Liver (tissue), 9 donors: ENCODE results near the gene CHST3. TPM values are rescaled to one million over a fixed set of nuclear protein-coding genes. Genes with fewer than 3 reads are reported as not detected.

ENCODE experiments used
- DNase-seq: peaks from one replicate; pipeline ENCODE4 v3.0.0-alpha.2; 2017; ENCODE audit warnings: low spot score
- H3K27ac ChIP-seq, 2 donors: one replicate each; pipeline ENCODE4 v1.7.0; 2013; ENCODE audit warnings: inconsistent platforms in 2 of 2, low read length in 2 of 2, control low read depth in 1 of 2, low read depth in 1 of 2, mild to moderate bottlenecking in 1 of 2
- H3K27me3 ChIP-seq, 4 donors: one replicate each; pipeline versions ENCODE4 v1.6.1 to v1.7.0; 2013; ENCODE audit warnings: low read length in 3 of 4, inconsistent platforms in 1 of 4, mild to moderate bottlenecking in 1 of 4, moderate library complexity in 1 of 4; ENCODE audit not compliant: control insufficient read depth in 4 of 4, insufficient read depth in 4 of 4
- H3K36me3 ChIP-seq, 4 donors: one replicate each; pipeline versions ENCODE4 v1.6.1 to v1.7.0; 2013; ENCODE audit warnings: low read length in 3 of 4, mild to moderate bottlenecking in 3 of 4, low read depth in 1 of 4, moderate library complexity in 1 of 4; ENCODE audit not compliant: control insufficient read depth in 4 of 4, insufficient read depth in 3 of 4
- H3K4me1 ChIP-seq, 4 donors: one replicate each; pipeline versions ENCODE4 v1.6.1 to v1.7.0; 2013; ENCODE audit warnings: low read length in 3 of 4, mild to moderate bottlenecking in 3 of 4, moderate library complexity in 1 of 4; ENCODE audit not compliant: control insufficient read depth in 4 of 4, insufficient read depth in 4 of 4
- H3K4me3 ChIP-seq, 3 donors: one replicate each; pipeline versions ENCODE4 v1.6.1 to v1.7.0; 2013; ENCODE audit warnings: low read length in 3 of 3, control low read depth in 1 of 3, low read depth in 1 of 3, mild to moderate bottlenecking in 1 of 3
- H3K9ac ChIP-seq, 2 donors: one replicate each; pipeline ENCODE4 v1.7.0; 2013; ENCODE audit warnings: low read length in 2 of 2, mild to moderate bottlenecking in 2 of 2, moderate library complexity in 2 of 2, control low read depth in 1 of 2, low read depth in 1 of 2
- H3K9me3 ChIP-seq, 4 donors: one replicate each; pipeline versions ENCODE4 v1.6.1 to v1.7.0; 2013; ENCODE audit warnings: low read length in 3 of 4; ENCODE audit not compliant: control insufficient read depth in 4 of 4
- ATF3 ChIP-seq: IDR thresholded peaks from 2 replicates; pipeline ENCODE4 v1.6.1; 2016; ENCODE audit warnings: antibody characterized with exemption
- CTCF ChIP-seq: fragments of 150-350 bp; IDR thresholded peaks from 2 replicates; pipeline ENCODE4 v1.5.1; 2017; ENCODE audit warnings: improper control_type of control experiment, low read depth, low read length; ENCODE audit not compliant: missing input control
- EGR1 ChIP-seq, 2 donors: IDR thresholded peaks; 2 replicates each; pipeline ENCODE4 v1.6.1; 2016 to 2018; ENCODE audit warnings: antibody characterized with exemption in 2 of 2, low read depth in 2 of 2
- FOXA1 ChIP-seq: IDR thresholded peaks from 2 replicates; pipeline ENCODE4 v1.6.1; 2016; ENCODE audit warnings: antibody characterized with exemption
- FOXA2 ChIP-seq: IDR thresholded peaks from 2 replicates; pipeline ENCODE4 v1.6.1; 2016; ENCODE audit warnings: antibody characterized with exemption
- GABPA ChIP-seq, 2 donors: IDR thresholded peaks in 1 of 2; conservative IDR thresholded peaks in 1 of 2; 2 replicates each; pipeline ENCODE4 v1.6.1; 2016; ENCODE audit warnings: antibody characterized with exemption in 2 of 2, mild to moderate bottlenecking in 1 of 2, moderate library complexity in 1 of 2
- HNF4A ChIP-seq, 2 donors: conservative IDR thresholded peaks; 2 replicates each; pipeline ENCODE4 v1.6.1; 2016; ENCODE audit warnings: antibody characterized with exemption in 2 of 2, mild to moderate bottlenecking in 2 of 2
- HNF4G ChIP-seq: IDR thresholded peaks from 2 replicates; pipeline ENCODE4 v1.6.1; 2016; ENCODE audit warnings: antibody characterized with exemption
- JUND ChIP-seq, 2 donors: IDR thresholded peaks; 2 replicates each; pipeline ENCODE4 v1.6.1; 2016; ENCODE audit warnings: antibody characterized with exemption in 2 of 2
- MAX ChIP-seq: IDR thresholded peaks from 2 replicates; pipeline ENCODE4 v1.6.1; 2016; ENCODE audit warnings: antibody characterized with exemption
- NR2F2 ChIP-seq: IDR thresholded peaks from 2 replicates; pipeline ENCODE4 v1.6.1; 2016; ENCODE audit warnings: antibody characterized with exemption
- RAD21 ChIP-seq, 2 donors: IDR thresholded peaks; 2 replicates each; pipeline ENCODE4 v1.6.1; 2016; ENCODE audit warnings: antibody characterized with exemption in 2 of 2, mild to moderate bottlenecking in 2 of 2
- REST ChIP-seq: IDR thresholded peaks from 2 replicates; pipeline ENCODE4 v1.6.1; 2016; ENCODE audit warnings: antibody characterized with exemption, mild to moderate bottlenecking
- RXRA ChIP-seq, 2 donors: IDR thresholded peaks; 2 replicates each; pipeline ENCODE4 v1.6.1; 2017 to 2018; ENCODE audit warnings: antibody characterized with exemption in 2 of 2, mild to moderate bottlenecking in 1 of 2
- SP1 ChIP-seq: IDR thresholded peaks from 2 replicates; pipeline ENCODE4 v1.6.1; 2018; ENCODE audit warnings: antibody characterized with exemption, mild to moderate bottlenecking
- TAF1 ChIP-seq: conservative IDR thresholded peaks from 2 replicates; pipeline ENCODE4 v1.6.1; 2016; ENCODE audit warnings: antibody characterized with exemption, mild to moderate bottlenecking
- YY1 ChIP-seq: IDR thresholded peaks from 2 replicates; pipeline ENCODE4 v1.6.1; 2016; ENCODE audit warnings: antibody characterized with exemption, mild to moderate bottlenecking
- ZBTB33 ChIP-seq: IDR thresholded peaks from 2 replicates; pipeline ENCODE4 v1.6.1; 2016; ENCODE audit warnings: antibody characterized with exemption
- WGBS: extraction: QIAGEN DNeasy Blood & Tissue Kit; methylation state at CpG from one replicate; pipeline ENCODE4 v1.1.7; 2013; 5-methylcytosine and 5-hydroxymethylcytosine counted together
- polyA plus RNA-seq, 2 donors: library from polyadenylated mRNA; stranded (reverse) in 1 of 2; unstranded in 1 of 2; fragments of 200-250 nt in 1 of 2; fragments of >200 nt in 1 of 2; fragmentation: Nextera tagmentation in 1 of 2; extraction: Ambion mirVana in 1 of 2; gene quantifications; one replicate each; pipeline versions ENCODE4 v1.2.1 to v1.2.3, GENCODE V29; 2013 to 2015
- total RNA-seq, 2 donors: library from RNA; depleted of rRNA; stranded (reverse); fragments of >200 nt; gene quantifications; one replicate each; pipeline ENCODE4 v1.2.3, GENCODE V29; 2014
- donor health status: healthy.
- donor health status: healthy.
- donor health status: healthy.
- donor health status: healthy.
- donor health status: healthy.

Gene CHST3
- total and polyA plus RNA-seq, 4 donors = 0.29 to 4.3 (median 1.5) TPM

- H3K27ac ChIP-seq = peak overlapping the region in 1 of 2 donors; percentile 21
- TF ChIP-seq GABPA (IDR thresholded peaks at IDR 0.05 in 1 of 2, conservative IDR thresholded peaks at IDR 0.05 in 1 of 2) (no peak), HNF4A (conservative IDR thresholded peaks at IDR 0.05) (no peak), TAF1 (no peak), ZBTB33 (no peak), FOXA1 (no peak), NR2F2 (no peak), HNF4G (no peak), REST (no peak), EGR1 (IDR thresholded peaks at IDR 0.05; ENCODE audit: low read depth in 2 of 2) (no peak), MAX (no peak), CTCF (no peak), JUND (IDR thresholded peaks at IDR 0.05) (no peak), FOXA2 (no peak), RXRA (IDR thresholded peaks at IDR 0.05) (no peak), SP1 (no peak), RAD21 (IDR thresholded peaks at IDR 0.05) (no peak), YY1 (no peak), ATF3 (no peak)
- no peak overlapping the region for H3K9ac ChIP-seq
- H3K9me3 ChIP-seq = no peaks in the 10 kb centered on the region
- DNase-seq = no peak
- H3K27me3 ChIP-seq = no peaks in the 10 kb centered on the region
- no peaks in the 10 kb centered on the region for H3K36me3 ChIP-seq
- H3K4me1 ChIP-seq = no peaks in the 10 kb centered on the region
- H3K4me3 ChIP-seq = no peak overlapping the region
- WGBS = 73% methylated on average over 14 of the region's 14 CpGs
These were observed 34.1 kb downstream of the CHST3 start for GRCh38 chr10:71998119-71998839.
